Right lobe of liver (tissue), 4 donors: ENCODE results near the gene SLC7A14.

Experiments
- CTCF ChIP-seq, 4 donors: fragments of 200-600 bp in 3 of 4; fragments of 450-650 bp in 1 of 4; IDR thresholded peaks; one replicate each; pipeline versions ENCODE4 v1.5.1 to v1.8.0; 2016 to 2022; ENCODE audit warnings: antibody characterized with exemption in 4 of 4, mild to moderate bottlenecking in 2 of 4
- POLR2A ChIP-seq: fragments of 450-650 bp; IDR thresholded peaks from one replicate; pipeline ENCODE4 v1.6.1; 2017; ENCODE audit warnings: antibody characterized with exemption, mild to moderate bottlenecking
- donor health status: DM: no; HTN: no; CAD: no.
- donor health status: DM: no; HTN: no; CAD: no.
- donor health status: DM: no; HTN: yes; CAD: no.

- TF ChIP-seq CTCF (IDR thresholded peaks at IDR 0.05) = no peak
- no peak for TF ChIP-seq POLR2A
Observed at GRCh38 chr3:170475092-170475685, 110.7 kb downstream of the SLC7A14 start.
